K562 (cell line): Measurements from ENCODE around the gene ZDHHC8. TPM values are rescaled to one million over a fixed set of nuclear protein-coding genes. Genes with fewer than 3 reads are reported as not detected.

ENCODE experiments used
- ATF1 ChIP-seq, 2 experiments: fragments of 450-650 bp in 1 of 2; IDR thresholded peaks; 2 replicates each; pipeline ENCODE4 v1.6.1; 2016; ENCODE audit warnings: missing compliant biosample characterization in 1 of 2, missing genetic modification characterization in 1 of 2
- CHCHD3 ChIP-seq: fragments of 250-450 bp; sonication (Bioruptor Pico); IDR thresholded peaks from 2 replicates; pipeline ENCODE4 v2.1.2; 2022; ENCODE audit warnings: mild to moderate bottlenecking
- EP300 ChIP-seq: IDR thresholded peaks from 2 replicates; pipeline ENCODE4 v1.6.1; 2012; ENCODE audit warnings: low read length, improper control_type of control experiment
- IFI16 ChIP-seq: fragments of 250-450 bp; sonication (Bioruptor Pico); IDR thresholded peaks from 2 replicates; pipeline ENCODE4 v2.1.2; 2022; ENCODE audit warnings: mild to moderate bottlenecking, inconsistent platforms
- KLF1 ChIP-seq: fragments of 450-650 bp; IDR thresholded peaks from 2 replicates; pipeline ENCODE4 v1.6.1; 2016; ENCODE audit warnings: missing genetic modification characterization, missing compliant biosample characterization
- KLF10 ChIP-seq: fragments of 250-450 bp; sonication (Bioruptor Pico); IDR thresholded peaks from 2 replicates; pipeline ENCODE4 v1.6.1; 2021; ENCODE audit warnings: matching md5 sums
- NRF1 ChIP-seq, 2 experiments: fragments of 450-650 bp; IDR thresholded peaks in 1 of 2; conservative IDR thresholded peaks in 1 of 2; 2 replicates each; pipeline ENCODE4 v1.6.1; 2014; ENCODE audit warnings: mild to moderate bottlenecking in 2 of 2
- PPARD ChIP-seq: fragments of 250-450 bp; sonication (Bioruptor Pico); IDR thresholded peaks from 2 replicates; pipeline ENCODE4 v1.8.0; 2022; ENCODE audit warnings: inconsistent platforms, mild to moderate bottlenecking, moderate library complexity
- PTRF ChIP-seq: fragments of 450-650 bp; IDR thresholded peaks from 2 replicates; pipeline ENCODE4 v1.6.1; 2016; ENCODE audit warnings: mild to moderate bottlenecking, missing genetic modification characterization, missing compliant biosample characterization
- RREB1 ChIP-seq: fragments of 250-450 bp; sonication (Bioruptor Pico); IDR thresholded peaks from 2 replicates; pipeline ENCODE4 v1.4.0; 2020
- TAF15 ChIP-seq: fragments of 200-400 bp; formaldehyde crosslinking; IDR thresholded peaks from 2 replicates; pipeline ENCODE4 v1.6.1; 2017; ENCODE audit warnings: mild to moderate bottlenecking, low read depth, low read length, moderate library complexity
- ZFX ChIP-seq: sonication (generic); formaldehyde crosslinking; IDR thresholded peaks from 2 replicates; pipeline ENCODE4 v1.8.0; 2022; ENCODE audit warnings: mild to moderate bottlenecking, missing genetic modification reagents, moderate library complexity
- ZNF384 ChIP-seq: IDR thresholded peaks from 2 replicates; pipeline ENCODE4 v1.6.1; 2012; ENCODE audit warnings: low read depth, low read length, improper control_type of control experiment
- ZNF583 ChIP-seq: fragments of 250-450 bp; sonication (Bioruptor Pico); IDR thresholded peaks from 2 replicates; pipeline ENCODE4 v1.4.0; 2020
- polyA plus RNA-seq, 8 experiments: library from polyadenylated mRNA; depleted of rRNA in 4 of 8; stranded (reverse) in 5 of 8; unstranded in 3 of 8; fragments of >200 nt; fragmentation: Nextera tagmentation in 2 of 8; fragmentation: Illumina TruSeq in 1 of 8; extraction: Ambion mirVana in 2 of 8; extraction: Trizol in 1 of 8; gene quantifications; 2 replicates each; pipeline versions ENCODE4 v1.2.1 to v1.2.3, GENCODE V29; 2011 to 2014; ENCODE audit warnings: inconsistent platforms in 1 of 8, missing spikeins in 1 of 8
- total RNA-seq, 7 experiments: library from RNA; depleted of rRNA in 6 of 7; stranded (reverse); fragments of >200 nt in 6 of 7; fragmentation: Illumina TruSeq in 2 of 7; extraction: Trizol in 2 of 7; gene quantifications; 2 replicates each; pipeline versions ENCODE4 v1.2.1 to v1.2.3, GENCODE V29; 2011 to 2021; ENCODE audit warnings: low replicate concordance in 1 of 7
- TF ChIP-seq, protein P1 (sequence below), 2 experiments: fragments of 450-650 bp; formaldehyde crosslinking in 1 of 2; IDR thresholded peaks; 2 replicates each; pipeline versions ENCODE4 v1.4.0 to v1.6.1; 2014 to 2020; ENCODE audit warnings: mild to moderate bottlenecking in 2 of 2, borderline replicate concordance in 1 of 2, low read depth in 1 of 2

Gene ZDHHC8
- total and polyA plus RNA-seq, 9 of the 15 experiments (the other 6 are each of a cell fraction or from before 2014, with no cell fraction given) = 0.04 to 109 (median 16.4) TPM

DNA sequence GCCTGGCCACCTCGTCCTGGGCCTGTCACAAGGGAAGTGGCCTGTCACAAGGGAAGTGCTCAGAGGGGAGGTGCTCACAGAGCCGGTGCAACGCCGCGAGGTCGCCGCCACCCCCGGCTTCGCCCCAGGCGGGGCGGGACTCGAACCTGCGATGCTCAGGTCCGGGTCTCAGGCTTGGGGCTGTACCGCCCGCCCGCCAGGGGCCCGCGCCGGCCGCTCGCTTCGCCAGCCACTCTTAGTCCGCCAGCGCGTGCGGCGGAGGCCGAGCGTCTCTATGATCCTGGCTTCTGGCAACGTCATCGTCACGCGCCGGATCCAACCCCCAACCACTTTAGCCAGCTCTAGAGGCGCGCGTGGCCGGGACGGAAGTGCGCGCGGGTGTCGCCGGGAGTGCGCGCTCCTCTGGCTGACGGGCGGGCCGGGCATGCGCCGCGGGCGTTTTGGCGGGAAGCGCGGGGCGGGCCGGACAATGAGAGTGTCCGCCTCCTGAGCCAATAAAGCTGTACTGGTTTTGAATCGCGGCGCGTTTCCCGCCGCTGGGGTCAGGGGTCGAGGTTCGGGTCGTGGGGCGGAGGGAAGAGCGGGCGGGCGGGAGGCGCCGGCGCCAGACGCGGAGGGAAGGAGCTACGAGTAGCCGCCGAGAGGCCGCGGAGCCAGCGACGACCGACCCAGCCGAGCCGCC, 14.5 kb upstream of the ZDHHC8 start, which contains the start of gene TRMT2A (continued):
- TF ChIP-seq ZFX = no peak
- TF ChIP-seq RREB1 = peak; percentile 94
- peak; percentile 100 for TF ChIP-seq NRF1 (conservative IDR thresholded peaks at IDR 0.05 in 1 of 2, IDR thresholded peaks at IDR 0.05 in 1 of 2)
- TF ChIP-seq, protein P1, sequence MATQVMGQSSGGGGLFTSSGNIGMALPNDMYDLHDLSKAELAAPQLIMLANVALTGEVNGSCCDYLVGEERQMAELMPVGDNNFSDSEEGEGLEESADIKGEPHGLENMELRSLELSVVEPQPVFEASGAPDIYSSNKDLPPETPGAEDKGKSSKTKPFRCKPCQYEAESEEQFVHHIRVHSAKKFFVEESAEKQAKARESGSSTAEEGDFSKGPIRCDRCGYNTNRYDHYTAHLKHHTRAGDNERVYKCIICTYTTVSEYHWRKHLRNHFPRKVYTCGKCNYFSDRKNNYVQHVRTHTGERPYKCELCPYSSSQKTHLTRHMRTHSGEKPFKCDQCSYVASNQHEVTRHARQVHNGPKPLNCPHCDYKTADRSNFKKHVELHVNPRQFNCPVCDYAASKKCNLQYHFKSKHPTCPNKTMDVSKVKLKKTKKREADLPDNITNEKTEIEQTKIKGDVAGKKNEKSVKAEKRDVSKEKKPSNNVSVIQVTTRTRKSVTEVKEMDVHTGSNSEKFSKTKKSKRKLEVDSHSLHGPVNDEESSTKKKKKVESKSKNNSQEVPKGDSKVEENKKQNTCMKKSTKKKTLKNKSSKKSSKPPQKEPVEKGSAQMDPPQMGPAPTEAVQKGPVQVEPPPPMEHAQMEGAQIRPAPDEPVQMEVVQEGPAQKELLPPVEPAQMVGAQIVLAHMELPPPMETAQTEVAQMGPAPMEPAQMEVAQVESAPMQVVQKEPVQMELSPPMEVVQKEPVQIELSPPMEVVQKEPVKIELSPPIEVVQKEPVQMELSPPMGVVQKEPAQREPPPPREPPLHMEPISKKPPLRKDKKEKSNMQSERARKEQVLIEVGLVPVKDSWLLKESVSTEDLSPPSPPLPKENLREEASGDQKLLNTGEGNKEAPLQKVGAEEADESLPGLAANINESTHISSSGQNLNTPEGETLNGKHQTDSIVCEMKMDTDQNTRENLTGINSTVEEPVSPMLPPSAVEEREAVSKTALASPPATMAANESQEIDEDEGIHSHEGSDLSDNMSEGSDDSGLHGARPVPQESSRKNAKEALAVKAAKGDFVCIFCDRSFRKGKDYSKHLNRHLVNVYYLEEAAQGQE (IDR thresholded peaks at IDR 0.05; ENCODE audit: borderline replicate concordance) = no peak
- TF ChIP-seq, protein P1 (CRISPR knock-in tag; IDR thresholded peaks at IDR 0.05; ENCODE audit: low read depth) = peak; percentile 90
- TF ChIP-seq KLF1 (tag) = peak; percentile 100
- no peak for TF ChIP-seq TAF15
- TF ChIP-seq KLF10 (CRISPR knock-in tag) = no peak
- no peak for TF ChIP-seq IFI16 (CRISPR knock-in tag)
- no peak for TF ChIP-seq PTRF (tag)
- peak; percentile 89 for TF ChIP-seq EP300
- TF ChIP-seq ZNF583 (CRISPR knock-in tag) = peak; percentile 55
- no peak for TF ChIP-seq ATF1 (CRISPR knock-in tag; IDR thresholded peaks at IDR 0.05)
- TF ChIP-seq ATF1 (tag; IDR thresholded peaks at IDR 0.05) = peak; percentile 100
- TF ChIP-seq CHCHD3 = peak; percentile 67; the same call in 1 of the 2 replicates
- no peak for TF ChIP-seq PPARD (CRISPR knock-in tag)
- peak; percentile 94 for TF ChIP-seq ZNF384
